Astrocyte (in vitro differentiated cells and primary cell): ENCODE measurements around the gene NEK10.

Source experiments
- EZH2 ChIP-seq: IDR thresholded peaks from 2 replicates; pipeline ENCODE4 v1.6.1; 2012; ENCODE audit warnings: mild to moderate bottlenecking, low read length, inconsistent platforms; ENCODE audit not compliant: insufficient read depth
- TF ChIP-seq, protein P1 (sequence below): IDR thresholded peaks from 2 replicates; pipeline ENCODE4 v1.5.1; 2011; ENCODE audit warnings: low read depth, mild to moderate bottlenecking, inconsistent platforms, low read length, moderate library complexity; ENCODE audit not compliant: insufficient read depth

GRCh38 chr3:27290760-27291159 is 78.4 kb downstream of the NEK10 start:
- TF ChIP-seq, protein P1, sequence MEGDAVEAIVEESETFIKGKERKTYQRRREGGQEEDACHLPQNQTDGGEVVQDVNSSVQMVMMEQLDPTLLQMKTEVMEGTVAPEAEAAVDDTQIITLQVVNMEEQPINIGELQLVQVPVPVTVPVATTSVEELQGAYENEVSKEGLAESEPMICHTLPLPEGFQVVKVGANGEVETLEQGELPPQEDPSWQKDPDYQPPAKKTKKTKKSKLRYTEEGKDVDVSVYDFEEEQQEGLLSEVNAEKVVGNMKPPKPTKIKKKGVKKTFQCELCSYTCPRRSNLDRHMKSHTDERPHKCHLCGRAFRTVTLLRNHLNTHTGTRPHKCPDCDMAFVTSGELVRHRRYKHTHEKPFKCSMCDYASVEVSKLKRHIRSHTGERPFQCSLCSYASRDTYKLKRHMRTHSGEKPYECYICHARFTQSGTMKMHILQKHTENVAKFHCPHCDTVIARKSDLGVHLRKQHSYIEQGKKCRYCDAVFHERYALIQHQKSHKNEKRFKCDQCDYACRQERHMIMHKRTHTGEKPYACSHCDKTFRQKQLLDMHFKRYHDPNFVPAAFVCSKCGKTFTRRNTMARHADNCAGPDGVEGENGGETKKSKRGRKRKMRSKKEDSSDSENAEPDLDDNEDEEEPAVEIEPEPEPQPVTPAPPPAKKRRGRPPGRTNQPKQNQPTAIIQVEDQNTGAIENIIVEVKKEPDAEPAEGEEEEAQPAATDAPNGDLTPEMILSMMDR, result no peak
- TF ChIP-seq EZH2, result no peak
